Measurements from ENCODE around the gene PRPS2. TPM values are rescaled to one million over a fixed set of nuclear protein-coding genes. Genes with fewer than 3 reads are reported as not detected.

PRPS2 gene
- polyA plus RNA-seq, 1 donor from 2014 or later: 4.7 TPM

DNA sequence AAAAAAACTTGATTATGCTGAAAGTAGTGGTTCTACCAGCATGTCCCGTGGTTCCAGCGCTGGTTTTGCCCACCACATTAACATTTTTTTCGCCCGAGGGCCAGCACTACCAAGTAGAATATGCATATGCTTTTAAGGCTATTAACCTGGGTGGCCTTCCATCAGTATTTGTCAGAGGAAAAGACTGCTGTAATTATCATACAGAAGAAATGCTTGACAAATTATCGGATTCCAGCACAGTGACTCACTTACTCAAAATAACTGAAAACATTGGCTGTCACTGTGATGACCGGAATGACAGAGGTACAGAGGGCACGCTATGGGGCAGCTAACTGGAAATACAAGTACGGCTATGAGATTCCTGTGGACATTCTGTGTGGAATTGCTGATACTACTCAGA, 34.6 kb downstream of the PRPS2 start:
- Histone ChIP-seq H3K9ac (ENCODE audit: low read length) (no peak overlapping the region), H3K36me3 (ENCODE audit: insufficient read depth, low read length) (no peaks in the 10 kb centered on the region), H3K4me3 (ENCODE audit: low read length) (no peak overlapping the region), H3K27me3 (ENCODE audit: insufficient read depth, low read depth, low read length) (no peaks in the 10 kb centered on the region), H4K20me1 (ENCODE audit: insufficient read depth) (no peaks in the 10 kb centered on the region), H3K4me2 (ENCODE audit: low read length) (no peak overlapping the region), H2AFZ (ENCODE audit: low read depth, low read length) (no peak overlapping the region), H3F3A (ENCODE audit: insufficient read depth, low read length, poor library complexity, severe bottlenecking) (no peaks in the 10 kb centered on the region), H3K9me2 (ENCODE audit: insufficient read depth, low read length) (no peaks in the 10 kb centered on the region), H3K27ac (ENCODE audit: low read length) (no peak overlapping the region), H3K9me3 (ENCODE audit: low read length) (no peaks in the 10 kb centered on the region), H3K79me2 (replicated peaks; ENCODE audit: insufficient read depth, low read length) (no peaks in the 10 kb centered on the region)
- TF ChIP-seq POLR2AphosphoS5 (IDR thresholded peaks at IDR 0.05): no peak

DNA sequence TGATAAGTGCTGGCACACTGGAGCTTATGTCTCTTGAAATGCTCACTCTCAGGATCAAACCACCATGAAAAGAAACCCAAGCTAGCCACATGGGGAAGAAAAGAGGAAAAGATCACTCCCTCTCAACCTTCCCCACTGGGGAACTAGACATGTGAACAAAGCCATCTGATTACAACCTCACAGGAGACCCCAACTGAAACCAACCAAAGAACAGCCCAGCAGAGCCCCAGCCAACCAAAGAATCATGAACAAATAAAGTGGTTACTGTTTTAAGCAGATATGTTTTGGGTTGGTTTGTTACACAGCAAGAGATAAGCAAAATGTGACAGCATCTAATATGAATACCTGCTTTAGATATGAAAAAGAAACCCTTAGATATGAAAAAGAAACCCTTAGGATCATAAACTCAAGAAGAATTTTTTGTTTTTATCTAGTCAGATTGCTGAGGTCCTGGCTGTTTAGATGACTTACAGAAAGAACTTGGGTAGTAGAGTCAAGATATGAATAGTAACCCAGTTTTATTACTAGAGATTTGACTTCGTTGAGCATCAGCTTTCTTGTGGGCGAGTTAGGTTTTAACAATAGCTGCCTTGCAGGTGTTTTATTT, 52.0 kb downstream of the PRPS2 start:
- TF ChIP-seq MXI1 (conservative IDR thresholded peaks at IDR 0.05; ENCODE audit: poor library complexity, severe bottlenecking): no peak
- TF ChIP-seq, protein P1, sequence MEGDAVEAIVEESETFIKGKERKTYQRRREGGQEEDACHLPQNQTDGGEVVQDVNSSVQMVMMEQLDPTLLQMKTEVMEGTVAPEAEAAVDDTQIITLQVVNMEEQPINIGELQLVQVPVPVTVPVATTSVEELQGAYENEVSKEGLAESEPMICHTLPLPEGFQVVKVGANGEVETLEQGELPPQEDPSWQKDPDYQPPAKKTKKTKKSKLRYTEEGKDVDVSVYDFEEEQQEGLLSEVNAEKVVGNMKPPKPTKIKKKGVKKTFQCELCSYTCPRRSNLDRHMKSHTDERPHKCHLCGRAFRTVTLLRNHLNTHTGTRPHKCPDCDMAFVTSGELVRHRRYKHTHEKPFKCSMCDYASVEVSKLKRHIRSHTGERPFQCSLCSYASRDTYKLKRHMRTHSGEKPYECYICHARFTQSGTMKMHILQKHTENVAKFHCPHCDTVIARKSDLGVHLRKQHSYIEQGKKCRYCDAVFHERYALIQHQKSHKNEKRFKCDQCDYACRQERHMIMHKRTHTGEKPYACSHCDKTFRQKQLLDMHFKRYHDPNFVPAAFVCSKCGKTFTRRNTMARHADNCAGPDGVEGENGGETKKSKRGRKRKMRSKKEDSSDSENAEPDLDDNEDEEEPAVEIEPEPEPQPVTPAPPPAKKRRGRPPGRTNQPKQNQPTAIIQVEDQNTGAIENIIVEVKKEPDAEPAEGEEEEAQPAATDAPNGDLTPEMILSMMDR (IDR thresholded peaks at IDR 0.05; ENCODE audit: poor library complexity, severe bottlenecking): no peak
- no peak for TF ChIP-seq EZH2 (IDR thresholded peaks at IDR 0.05; ENCODE audit: borderline replicate concordance, insufficient read depth, low read length, poor library complexity, severe bottlenecking)
- no peak for TF ChIP-seq POLR2AphosphoS5 (IDR thresholded peaks at IDR 0.05)
- TF ChIP-seq EP300 (conservative IDR thresholded peaks at IDR 0.05; ENCODE audit: poor library complexity, severe bottlenecking): no peak
- no peak for TF ChIP-seq SMC3 (conservative IDR thresholded peaks at IDR 0.05; ENCODE audit: poor library complexity)
- TF ChIP-seq, protein P2, sequence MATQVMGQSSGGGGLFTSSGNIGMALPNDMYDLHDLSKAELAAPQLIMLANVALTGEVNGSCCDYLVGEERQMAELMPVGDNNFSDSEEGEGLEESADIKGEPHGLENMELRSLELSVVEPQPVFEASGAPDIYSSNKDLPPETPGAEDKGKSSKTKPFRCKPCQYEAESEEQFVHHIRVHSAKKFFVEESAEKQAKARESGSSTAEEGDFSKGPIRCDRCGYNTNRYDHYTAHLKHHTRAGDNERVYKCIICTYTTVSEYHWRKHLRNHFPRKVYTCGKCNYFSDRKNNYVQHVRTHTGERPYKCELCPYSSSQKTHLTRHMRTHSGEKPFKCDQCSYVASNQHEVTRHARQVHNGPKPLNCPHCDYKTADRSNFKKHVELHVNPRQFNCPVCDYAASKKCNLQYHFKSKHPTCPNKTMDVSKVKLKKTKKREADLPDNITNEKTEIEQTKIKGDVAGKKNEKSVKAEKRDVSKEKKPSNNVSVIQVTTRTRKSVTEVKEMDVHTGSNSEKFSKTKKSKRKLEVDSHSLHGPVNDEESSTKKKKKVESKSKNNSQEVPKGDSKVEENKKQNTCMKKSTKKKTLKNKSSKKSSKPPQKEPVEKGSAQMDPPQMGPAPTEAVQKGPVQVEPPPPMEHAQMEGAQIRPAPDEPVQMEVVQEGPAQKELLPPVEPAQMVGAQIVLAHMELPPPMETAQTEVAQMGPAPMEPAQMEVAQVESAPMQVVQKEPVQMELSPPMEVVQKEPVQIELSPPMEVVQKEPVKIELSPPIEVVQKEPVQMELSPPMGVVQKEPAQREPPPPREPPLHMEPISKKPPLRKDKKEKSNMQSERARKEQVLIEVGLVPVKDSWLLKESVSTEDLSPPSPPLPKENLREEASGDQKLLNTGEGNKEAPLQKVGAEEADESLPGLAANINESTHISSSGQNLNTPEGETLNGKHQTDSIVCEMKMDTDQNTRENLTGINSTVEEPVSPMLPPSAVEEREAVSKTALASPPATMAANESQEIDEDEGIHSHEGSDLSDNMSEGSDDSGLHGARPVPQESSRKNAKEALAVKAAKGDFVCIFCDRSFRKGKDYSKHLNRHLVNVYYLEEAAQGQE (IDR thresholded peaks at IDR 0.05; ENCODE audit: borderline replicate concordance): no peak
- no peak for TF ChIP-seq TAF1 (IDR thresholded peaks at IDR 0.05; ENCODE audit: low read depth)
- no peak for TF ChIP-seq RAD21 (conservative IDR thresholded peaks at IDR 0.05)
- Histone ChIP-seq H4K20me1 (ENCODE audit: insufficient read depth) (no peaks in the 10 kb centered on the region), H3K79me2 (replicated peaks; ENCODE audit: insufficient read depth, low read length) (no peaks in the 10 kb centered on the region), H3K27ac (ENCODE audit: low read length) (no peak overlapping the region), H3K9me3 (ENCODE audit: low read length) (no peaks in the 10 kb centered on the region), H3F3A (ENCODE audit: insufficient read depth, low read length, poor library complexity, severe bottlenecking) (no peaks in the 10 kb centered on the region), H3K4me2 (ENCODE audit: low read length) (no peak overlapping the region), H3K36me3 (ENCODE audit: insufficient read depth, low read length) (no peaks in the 10 kb centered on the region), H3K4me3 (ENCODE audit: low read length) (no peak overlapping the region), H3K27me3 (ENCODE audit: insufficient read depth, low read depth, low read length) (no peaks in the 10 kb centered on the region), H3K9me2 (ENCODE audit: insufficient read depth, low read length) (no peaks in the 10 kb centered on the region), H3K9ac (ENCODE audit: low read length) (no peak overlapping the region), H2AFZ (ENCODE audit: low read depth, low read length) (no peak overlapping the region)
